ENCODE data around the gene CCSER2.
"Not testable (repeated sequence)": the region's sequence is repeated elsewhere in the genome, so short reads cannot be mapped to it uniquely, and the experiment has no call there.

Gene CCSER2

DNA sequence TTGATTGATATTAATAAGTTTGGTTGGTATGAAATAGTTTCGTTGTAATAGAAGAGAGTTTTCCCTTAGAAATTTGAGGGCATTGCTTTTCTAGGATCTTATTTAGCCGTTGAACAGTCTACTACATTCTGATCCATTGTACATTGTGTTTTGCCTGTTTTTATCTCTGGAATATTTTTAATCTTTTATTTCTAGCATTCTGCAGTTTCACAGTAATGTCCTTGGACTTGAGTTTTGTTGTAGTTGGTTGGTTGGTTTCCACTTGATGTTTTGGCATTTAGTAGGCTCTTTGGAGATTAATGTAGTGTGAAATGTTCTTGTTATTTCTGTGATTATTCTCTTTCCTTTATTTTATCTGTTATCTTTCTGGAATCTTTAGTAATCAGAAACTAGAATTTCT lies 112.4 kb downstream of the CCSER2 start:
- no peak overlapping the region for H3K4me3 ChIP-seq (ENCODE audit: low read length)
- TF ChIP-seq, protein P1, sequence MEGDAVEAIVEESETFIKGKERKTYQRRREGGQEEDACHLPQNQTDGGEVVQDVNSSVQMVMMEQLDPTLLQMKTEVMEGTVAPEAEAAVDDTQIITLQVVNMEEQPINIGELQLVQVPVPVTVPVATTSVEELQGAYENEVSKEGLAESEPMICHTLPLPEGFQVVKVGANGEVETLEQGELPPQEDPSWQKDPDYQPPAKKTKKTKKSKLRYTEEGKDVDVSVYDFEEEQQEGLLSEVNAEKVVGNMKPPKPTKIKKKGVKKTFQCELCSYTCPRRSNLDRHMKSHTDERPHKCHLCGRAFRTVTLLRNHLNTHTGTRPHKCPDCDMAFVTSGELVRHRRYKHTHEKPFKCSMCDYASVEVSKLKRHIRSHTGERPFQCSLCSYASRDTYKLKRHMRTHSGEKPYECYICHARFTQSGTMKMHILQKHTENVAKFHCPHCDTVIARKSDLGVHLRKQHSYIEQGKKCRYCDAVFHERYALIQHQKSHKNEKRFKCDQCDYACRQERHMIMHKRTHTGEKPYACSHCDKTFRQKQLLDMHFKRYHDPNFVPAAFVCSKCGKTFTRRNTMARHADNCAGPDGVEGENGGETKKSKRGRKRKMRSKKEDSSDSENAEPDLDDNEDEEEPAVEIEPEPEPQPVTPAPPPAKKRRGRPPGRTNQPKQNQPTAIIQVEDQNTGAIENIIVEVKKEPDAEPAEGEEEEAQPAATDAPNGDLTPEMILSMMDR (conservative IDR thresholded peaks at IDR 0.05; ENCODE audit: low read depth, low read length), result no peak
- DNase-seq (ENCODE audit: low read depth), result no peak

DNA sequence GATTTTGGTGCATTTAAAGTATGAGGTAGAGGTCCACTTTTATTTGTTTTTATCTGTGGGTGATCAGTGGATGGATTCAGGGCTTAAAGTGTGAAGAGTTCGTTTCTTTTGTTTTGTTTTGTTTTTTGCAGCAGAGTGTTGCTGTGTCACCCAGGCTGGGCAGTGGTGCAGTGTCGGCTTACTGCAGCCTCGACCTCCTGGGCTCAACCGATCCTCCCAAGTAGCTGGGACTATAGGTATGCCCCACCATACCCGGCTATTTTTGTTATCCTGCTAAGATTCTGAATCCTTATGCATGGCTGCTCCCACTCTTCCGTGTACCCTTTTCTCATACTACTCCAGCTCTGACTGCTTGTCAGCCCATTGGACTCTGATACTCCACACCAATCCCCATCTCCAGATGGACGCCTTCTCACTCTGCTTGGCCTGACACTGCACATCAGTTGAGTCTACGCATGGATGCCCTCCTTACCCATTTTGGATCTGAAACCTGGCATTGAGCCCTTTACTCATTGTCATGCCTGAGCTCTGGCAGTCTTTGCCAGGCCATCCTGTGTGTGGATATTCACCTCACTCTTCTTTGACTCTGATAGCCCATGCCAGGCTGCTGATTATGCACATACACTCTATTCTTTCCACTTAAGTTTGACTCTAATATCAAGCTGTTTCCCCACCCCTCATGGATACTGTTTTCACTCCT lies 119.5 kb downstream of the CCSER2 start:
- DNase-seq (ENCODE audit: low read depth), result no peak
- H3K4me3 ChIP-seq (ENCODE audit: low read length), result no peak overlapping the region
- TF ChIP-seq, protein P1 (conservative IDR thresholded peaks at IDR 0.05; ENCODE audit: low read depth, low read length), result no peak

DNA sequence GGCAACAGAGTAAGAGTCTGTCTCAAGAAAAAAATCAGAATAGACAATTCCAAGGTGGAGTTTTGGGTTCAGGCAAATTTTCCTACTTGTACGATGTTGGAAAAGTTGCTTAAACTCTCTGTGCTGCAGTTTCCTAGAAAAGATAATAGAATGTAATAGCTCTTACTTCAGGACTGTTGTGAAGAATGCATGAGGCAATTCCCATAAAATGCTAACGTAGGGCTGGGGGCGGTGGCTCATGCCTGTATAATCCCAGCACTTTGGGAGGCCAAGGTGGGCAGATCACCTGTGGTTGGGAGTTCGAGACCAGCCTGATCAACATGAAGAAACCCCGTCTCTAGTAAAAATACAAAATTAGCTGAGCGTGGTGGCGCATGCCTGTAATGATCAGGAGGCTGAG lies 121.0 kb downstream of the CCSER2 start:
- not testable (repeated sequence) for H3K4me3 ChIP-seq (ENCODE audit: low read length); DNase-seq (ENCODE audit: low read depth)

- H3K4me3 ChIP-seq (ENCODE audit: low read length), result no peak overlapping the region
- no peak for DNase-seq (ENCODE audit: low read depth)
- TF ChIP-seq, protein P1 (conservative IDR thresholded peaks at IDR 0.05; ENCODE audit: low read depth, low read length), result no peak
Measured at GRCh38 chr10:84452003-84452402, 123.6 kb downstream of the CCSER2 start.

GRCh38 chr10:84453303-84453702 lies 124.9 kb downstream of the CCSER2 start:
- TF ChIP-seq, protein P1 (conservative IDR thresholded peaks at IDR 0.05; ENCODE audit: low read depth, low read length), result no peak
- no peak for DNase-seq (ENCODE audit: low read depth)
- H3K4me3 ChIP-seq (ENCODE audit: low read length), result no peak overlapping the region

- TF ChIP-seq, protein P1 (conservative IDR thresholded peaks at IDR 0.05; ENCODE audit: low read depth, low read length), result no peak
- no peak for DNase-seq (ENCODE audit: low read depth)
- no peak overlapping the region for H3K4me3 ChIP-seq (ENCODE audit: low read length)
Measured at GRCh38 chr10:84456126-84456525, 127.7 kb downstream of the CCSER2 start.

DNA sequence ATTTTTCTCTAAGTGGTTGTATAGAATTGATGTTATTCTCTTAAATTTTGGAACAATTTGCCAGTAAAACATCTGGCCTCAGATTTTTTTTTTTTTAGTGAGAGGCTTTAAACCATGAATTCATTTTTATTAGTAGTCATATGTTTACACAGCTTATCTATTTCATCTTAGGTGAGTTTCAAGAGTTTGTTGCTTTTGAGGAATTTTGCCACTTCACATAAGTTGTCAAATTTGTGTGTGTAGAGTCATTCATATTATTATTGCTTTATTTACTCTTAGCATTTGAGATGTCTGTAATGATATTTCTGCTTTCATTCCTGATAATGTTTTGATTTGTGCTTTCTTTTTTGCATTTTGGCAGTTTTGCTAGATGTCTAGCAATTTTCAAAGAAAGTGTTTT lies 132.1 kb downstream of the CCSER2 start:
- TF ChIP-seq, protein P1 (conservative IDR thresholded peaks at IDR 0.05; ENCODE audit: low read depth, low read length), result no peak
- no peak for DNase-seq (ENCODE audit: low read depth)

More for the DNA sequence above, 132.1 kb downstream of the CCSER2 start:
- H3K4me3 ChIP-seq (ENCODE audit: low read length), result no peak overlapping the region
